AG10803 (cell line): Measurements from ENCODE around the gene NCKIPSD.
A peak's percentile ranks its signal among the peaks of the same experiment; 100 is the strongest.

Experiments
- DNase-seq: peaks from one replicate; pipeline ENCODE4 v3.0.0; 2010; ENCODE audit warnings: low read depth
- H3K4me3 ChIP-seq: 2 replicates; pipeline ENCODE4 v1.5.1; 2011; ENCODE audit warnings: mild to moderate bottlenecking, low read length, control low read depth
- TF ChIP-seq, protein P1 (sequence below): conservative IDR thresholded peaks from 2 replicates; pipeline ENCODE4 v1.5.1; 2011; ENCODE audit warnings: mild to moderate bottlenecking, low read length, control low read depth, inconsistent platforms

The NCKIPSD gene

DNA sequence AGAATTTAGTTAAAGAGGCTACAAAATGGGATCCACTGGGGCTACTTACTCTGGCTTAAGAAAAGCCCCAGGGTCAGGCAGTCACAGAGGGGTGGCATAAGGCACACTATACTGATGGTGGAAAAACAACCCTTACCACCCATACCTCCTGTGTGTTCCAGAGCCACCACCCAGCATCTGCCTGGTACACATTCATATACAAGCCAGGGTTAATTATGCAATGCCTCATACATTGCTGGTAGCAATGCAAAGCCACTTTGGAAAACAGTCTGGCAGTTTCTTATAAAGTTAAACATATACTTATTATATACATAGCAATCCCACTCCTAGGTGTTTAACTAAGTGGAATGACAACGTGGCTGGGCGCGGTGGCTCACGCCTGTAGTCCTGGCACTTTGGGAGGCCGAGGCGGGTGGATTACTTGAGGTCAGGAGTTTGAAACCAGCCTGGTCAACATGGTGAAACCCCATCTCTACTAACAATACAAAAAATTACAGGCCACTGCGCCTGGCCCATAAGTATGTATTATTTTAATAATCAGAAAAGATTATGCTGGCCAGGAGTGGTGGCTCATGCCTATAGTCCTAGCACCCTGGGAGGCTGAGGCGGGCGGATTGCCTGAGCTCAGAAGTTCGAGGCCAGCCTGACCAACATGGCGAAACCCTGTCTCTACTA is 15.2 kb upstream of the NCKIPSD start:
- DNase-seq: no peak
- TF ChIP-seq, protein P1, sequence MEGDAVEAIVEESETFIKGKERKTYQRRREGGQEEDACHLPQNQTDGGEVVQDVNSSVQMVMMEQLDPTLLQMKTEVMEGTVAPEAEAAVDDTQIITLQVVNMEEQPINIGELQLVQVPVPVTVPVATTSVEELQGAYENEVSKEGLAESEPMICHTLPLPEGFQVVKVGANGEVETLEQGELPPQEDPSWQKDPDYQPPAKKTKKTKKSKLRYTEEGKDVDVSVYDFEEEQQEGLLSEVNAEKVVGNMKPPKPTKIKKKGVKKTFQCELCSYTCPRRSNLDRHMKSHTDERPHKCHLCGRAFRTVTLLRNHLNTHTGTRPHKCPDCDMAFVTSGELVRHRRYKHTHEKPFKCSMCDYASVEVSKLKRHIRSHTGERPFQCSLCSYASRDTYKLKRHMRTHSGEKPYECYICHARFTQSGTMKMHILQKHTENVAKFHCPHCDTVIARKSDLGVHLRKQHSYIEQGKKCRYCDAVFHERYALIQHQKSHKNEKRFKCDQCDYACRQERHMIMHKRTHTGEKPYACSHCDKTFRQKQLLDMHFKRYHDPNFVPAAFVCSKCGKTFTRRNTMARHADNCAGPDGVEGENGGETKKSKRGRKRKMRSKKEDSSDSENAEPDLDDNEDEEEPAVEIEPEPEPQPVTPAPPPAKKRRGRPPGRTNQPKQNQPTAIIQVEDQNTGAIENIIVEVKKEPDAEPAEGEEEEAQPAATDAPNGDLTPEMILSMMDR: no peak

DNA sequence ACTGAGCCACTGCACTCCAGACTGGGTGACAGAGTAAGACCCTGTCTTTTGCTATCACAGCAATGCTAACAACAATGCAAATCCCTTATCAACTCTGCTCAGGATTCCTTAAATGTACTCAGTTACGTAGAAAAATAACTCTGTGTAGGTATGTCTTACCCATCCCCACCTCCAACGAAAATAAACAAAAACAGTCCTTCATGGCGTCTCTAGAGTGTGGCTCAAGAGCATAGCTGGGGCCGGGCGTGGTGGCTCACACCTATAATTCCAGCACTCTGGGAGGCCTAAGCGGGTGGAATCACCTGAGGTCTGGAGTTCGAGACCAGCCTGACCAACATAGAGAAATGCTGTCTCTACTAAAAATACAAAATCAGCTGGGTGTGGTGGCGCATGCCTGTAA is 13.2 kb upstream of the NCKIPSD start:
- TF ChIP-seq, protein P1: no peak
- H3K4me3 ChIP-seq: no peak overlapping the region
- DNase-seq: no peak

More for the DNA sequence above, 15.2 kb upstream of the NCKIPSD start:
- no peak overlapping the region for H3K4me3 ChIP-seq

DNA sequence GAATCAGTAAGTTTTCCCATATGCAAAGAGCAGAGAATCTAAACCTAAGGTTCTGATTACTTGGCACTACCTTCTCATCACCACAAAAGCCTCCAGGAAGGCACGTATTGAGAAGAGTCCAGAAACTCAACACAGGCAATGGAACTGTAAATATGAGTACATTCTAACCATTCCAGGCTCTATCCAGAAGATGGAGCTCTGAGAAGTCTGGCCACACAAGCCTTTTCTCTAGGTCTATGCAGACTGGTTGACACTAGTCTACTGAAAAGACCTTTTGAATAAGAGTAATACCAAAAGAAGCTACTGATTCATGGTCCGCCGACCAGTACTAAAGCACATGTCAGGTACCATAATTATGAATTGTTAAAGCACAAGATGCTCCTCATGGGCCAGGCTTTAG is 12.2 kb upstream of the NCKIPSD start:
- no peak for DNase-seq
- TF ChIP-seq, protein P1: no peak; the same call in 1 of the 2 replicates
- H3K4me3 ChIP-seq: no peak overlapping the region

DNA sequence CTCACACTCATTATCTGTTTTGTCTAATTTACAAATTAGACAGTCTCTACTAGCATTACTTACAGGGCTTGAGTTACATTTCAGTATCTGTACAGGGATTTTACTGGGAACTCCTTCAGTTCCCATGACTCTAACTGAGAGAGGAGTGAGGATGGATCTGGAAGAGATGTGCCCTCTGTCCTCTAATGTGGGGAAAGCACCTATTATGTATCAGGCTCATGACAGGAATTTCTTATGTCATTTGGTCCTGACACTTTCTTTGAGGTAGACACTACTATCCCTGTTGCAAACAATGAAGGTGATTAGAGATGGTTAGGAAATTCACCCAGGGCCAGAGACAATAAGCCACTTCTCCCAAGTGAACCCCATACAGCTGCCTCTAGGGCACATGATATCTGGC is 10.9 kb upstream of the NCKIPSD start:
- no peak overlapping the region for H3K4me3 ChIP-seq
- TF ChIP-seq, protein P1: no peak
- no peak for DNase-seq

DNA sequence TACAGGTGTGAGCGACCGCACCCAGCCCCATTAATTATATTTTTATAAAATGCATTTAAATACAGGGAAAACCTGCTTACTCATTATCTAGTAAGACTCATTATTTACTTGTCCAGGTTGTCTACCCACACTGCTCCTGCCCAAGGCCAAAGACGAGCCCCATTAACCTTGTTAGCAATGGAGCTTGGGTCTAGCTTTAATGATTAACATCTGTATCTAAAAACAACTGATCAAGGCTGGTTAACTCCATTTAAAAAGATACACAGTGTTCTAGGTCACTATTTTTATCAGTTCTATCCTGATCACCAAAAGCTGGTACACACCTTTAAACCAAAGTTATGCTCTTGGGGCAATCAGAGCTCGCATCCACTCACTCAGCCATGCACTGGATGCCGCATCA is 10.4 kb upstream of the NCKIPSD start:
- H3K4me3 ChIP-seq: no peak overlapping the region
- DNase-seq: no peak
- TF ChIP-seq, protein P1: no peak

DNA sequence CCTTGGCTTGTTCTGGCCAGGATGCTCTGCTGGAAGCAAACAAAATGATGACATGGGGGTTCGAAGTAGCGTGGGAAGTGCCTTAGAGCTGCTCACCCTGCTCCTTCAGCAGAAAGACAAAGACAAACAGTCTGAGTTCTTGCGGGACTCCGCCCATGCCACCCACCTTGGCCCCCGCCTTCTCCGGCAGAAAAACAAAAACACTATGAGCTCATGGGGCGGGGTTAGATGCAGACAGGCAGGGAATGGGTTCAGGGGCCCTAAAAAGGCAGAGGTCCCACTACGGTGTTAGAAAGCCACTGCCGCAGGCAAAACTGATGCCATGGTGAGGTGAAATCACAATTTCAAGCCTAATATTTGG is 9.7 kb upstream of the NCKIPSD start:
- H3K4me3 ChIP-seq: peak overlapping the region; percentile 50
- TF ChIP-seq, protein P1: no peak
- peak; percentile 66 for DNase-seq

DNA sequence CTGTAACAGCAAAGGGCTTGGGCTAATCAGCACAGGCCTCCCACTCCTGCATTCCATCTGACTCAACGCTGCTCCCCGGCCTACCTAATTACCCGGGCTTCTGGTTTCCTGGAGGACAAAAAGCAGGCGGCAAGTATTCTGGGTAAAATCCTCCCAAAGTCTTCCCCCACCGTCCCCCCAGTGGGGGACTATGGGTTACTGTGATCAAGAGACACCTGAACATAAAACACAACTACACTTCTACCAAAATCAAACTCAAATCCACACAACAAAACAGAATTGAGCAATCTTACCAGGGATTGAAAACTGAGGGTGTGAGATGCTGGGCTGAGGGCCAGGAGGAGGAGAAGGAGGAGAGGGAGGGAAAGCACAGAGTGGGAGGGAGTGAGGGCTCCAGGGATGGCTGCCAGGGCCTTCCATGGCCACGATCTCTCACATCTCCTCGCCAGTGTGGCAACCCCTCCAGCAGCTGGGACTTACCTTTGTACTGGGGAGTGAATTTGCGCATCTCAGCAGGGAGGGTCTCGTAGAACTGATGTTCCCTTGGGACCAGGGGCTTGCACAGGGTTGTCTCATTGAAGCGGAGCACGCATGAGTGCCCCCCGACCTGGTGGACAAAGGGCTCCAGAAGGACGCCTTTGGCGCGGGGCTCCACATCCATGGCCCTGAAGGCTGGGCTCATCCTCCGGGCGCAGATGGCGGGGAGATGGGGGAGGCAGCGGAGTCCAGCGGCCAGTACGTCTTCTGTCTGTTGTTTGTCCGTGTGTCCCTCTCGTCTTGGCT is 9.1 kb upstream of the NCKIPSD start:
- TF ChIP-seq, protein P1: no peak
- DNase-seq: peak; percentile 87
- H3K4me3 ChIP-seq: peak overlapping the region; percentile 50
